HG03095 (cell line): ENCODE results near the gene STK38L.
A peak's percentile ranks its signal among the peaks of the same experiment; 100 is the strongest.
"Not testable (repeated sequence)": the region's sequence is repeated elsewhere in the genome, so short reads cannot be mapped to it uniquely, and the experiment has no call there.

Experiments
- ATAC-seq: cut with Tn5 transposase; IDR thresholded peaks from one replicate; pipeline ENCODE4 v1.9.1; 2021; ENCODE audit warnings: moderate library complexity; ENCODE audit not compliant: unreplicated experiment

The STK38L gene

GRCh38 chr12:27226407-27226929, 17.6 kb upstream of the STK38L start:
- ATAC-seq: no peak

GRCh38 chr12:27229367-27229766, 14.7 kb upstream of the STK38L start:
- no peak for ATAC-seq

- ATAC-seq: not testable (repeated sequence)
Measured at GRCh38 chr12:27231374-27231773, 12.7 kb upstream of the STK38L start.

- no peak for ATAC-seq
Measured at GRCh38 chr12:27233814-27234213, 10.3 kb upstream of the STK38L start.

- ATAC-seq: no peak
Measured at GRCh38 chr12:27236498-27236897, 7.6 kb upstream of the STK38L start.

- ATAC-seq: peak; percentile 57
Measured at GRCh38 chr12:27237790-27238771, 6.0 kb upstream of the STK38L start.

- ATAC-seq: no peak
Measured at GRCh38 chr12:27243006-27243405, 1.1 kb upstream of the STK38L start.

GRCh38 chr12:27244689-27245488, 803 bp downstream of the STK38L start:
- ATAC-seq: no peak

- no peak for ATAC-seq
Measured at GRCh38 chr12:27246141-27246540, 2.1 kb downstream of the STK38L start.

GRCh38 chr12:27246774-27247173, 2.7 kb downstream of the STK38L start:
- ATAC-seq: no peak

GRCh38 chr12:27252934-27253333, 8.8 kb downstream of the STK38L start:
- no peak for ATAC-seq

GRCh38 chr12:27253347-27253746, 9.3 kb downstream of the STK38L start:
- ATAC-seq: no peak

- no peak for ATAC-seq
Measured at GRCh38 chr12:27255806-27256205, 11.7 kb downstream of the STK38L start.

- ATAC-seq: no peak
Measured at GRCh38 chr12:27257104-27257843, 13.2 kb downstream of the STK38L start.

- no peak for ATAC-seq
Measured at GRCh38 chr12:27260746-27261145, 16.7 kb downstream of the STK38L start.

GRCh38 chr12:27261866-27262265, 17.8 kb downstream of the STK38L start:
- ATAC-seq: no peak

GRCh38 chr12:27270148-27270547, 26.1 kb downstream of the STK38L start:
- no peak for ATAC-seq

GRCh38 chr12:27271206-27271605, 27.1 kb downstream of the STK38L start:
- no peak for ATAC-seq

- ATAC-seq: no peak
Measured at GRCh38 chr12:27272373-27273028, 28.4 kb downstream of the STK38L start.

GRCh38 chr12:27273114-27273513, 29.0 kb downstream of the STK38L start:
- ATAC-seq: no peak
